GM18507 (cell line): ENCODE measurements around the gene GPR12.
"Not testable (repeated sequence)": the region's sequence is repeated elsewhere in the genome, so short reads cannot be mapped to it uniquely, and the experiment has no call there.

ENCODE experiments used
- DNase-seq: peaks from one replicate; pipeline ENCODE4 v3.0.0; 2011; ENCODE audit warnings: low read depth; ENCODE audit not compliant: insufficient read length; ENCODE audit errors: extremely low spot score
- FAIRE-seq: peaks from 2 replicates; lab custom pipeline; 2011; peaks lifted over from hg19 to GRCh38; lab: Jason Lieb, UNC

The GPR12 gene

DNA sequence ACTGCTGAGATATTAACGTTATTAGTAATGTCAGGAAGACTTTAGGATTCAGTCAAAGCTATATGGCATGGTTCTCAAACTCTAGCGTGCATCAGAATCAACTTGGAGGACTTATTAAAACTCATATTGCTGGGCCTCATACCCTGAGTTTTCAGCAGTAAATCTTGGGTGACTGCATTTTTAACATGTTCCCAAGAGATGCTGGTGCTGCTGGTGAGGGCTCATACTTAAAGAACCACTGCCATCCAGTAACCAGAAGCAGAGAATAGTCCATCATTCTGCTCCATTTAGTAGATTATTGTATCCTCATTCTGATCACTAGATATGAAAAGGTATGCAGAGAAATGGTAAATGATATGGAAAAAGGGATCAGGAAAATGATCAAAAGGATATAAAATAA lies 7.9 kb downstream of the GPR12 start:
- DNase-seq (no peak), FAIRE-seq (no peak)

DNA sequence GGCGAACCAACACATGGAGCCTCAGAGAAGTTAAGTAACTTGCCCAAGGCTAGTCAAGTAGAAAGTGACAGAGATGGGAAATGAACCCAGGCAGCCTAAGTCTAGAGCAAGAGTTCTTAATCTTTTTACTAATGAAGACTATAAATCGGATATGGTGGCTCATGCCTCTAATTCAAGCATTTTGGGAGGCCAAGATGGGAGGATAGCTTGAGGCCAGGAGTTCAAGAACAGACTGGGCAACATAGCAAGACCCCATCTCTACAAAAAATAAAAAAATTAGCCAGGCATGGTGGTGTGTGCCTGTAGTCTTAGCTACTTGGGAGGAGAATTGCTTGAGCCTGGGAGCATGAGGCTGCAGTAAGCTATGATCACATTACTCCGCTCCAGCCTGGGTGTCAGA lies 10.7 kb downstream of the GPR12 start:
- DNase-seq (no peak), FAIRE-seq (no peak)

DNA sequence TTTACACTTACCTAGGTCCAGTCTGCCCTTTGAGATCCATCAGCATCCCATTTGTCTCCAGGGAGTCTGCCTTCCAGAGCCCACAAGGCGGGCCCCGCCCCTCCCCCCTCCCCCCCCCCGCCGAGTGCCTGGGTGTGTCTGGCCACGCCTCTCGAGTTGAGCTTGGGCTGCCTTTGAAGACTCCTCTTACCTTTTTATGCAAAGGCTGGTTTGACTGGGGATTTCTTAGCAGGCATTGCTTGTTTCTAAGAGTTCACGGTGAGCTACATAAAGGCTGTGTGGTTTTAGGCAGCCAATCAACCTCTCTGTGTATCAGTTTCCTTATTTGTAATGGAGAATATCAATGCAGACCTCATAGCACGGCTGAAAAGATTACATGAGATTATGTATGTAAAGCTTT lies 11.3 kb downstream of the GPR12 start:
- no peak for DNase-seq
- no peak for FAIRE-seq

DNA sequence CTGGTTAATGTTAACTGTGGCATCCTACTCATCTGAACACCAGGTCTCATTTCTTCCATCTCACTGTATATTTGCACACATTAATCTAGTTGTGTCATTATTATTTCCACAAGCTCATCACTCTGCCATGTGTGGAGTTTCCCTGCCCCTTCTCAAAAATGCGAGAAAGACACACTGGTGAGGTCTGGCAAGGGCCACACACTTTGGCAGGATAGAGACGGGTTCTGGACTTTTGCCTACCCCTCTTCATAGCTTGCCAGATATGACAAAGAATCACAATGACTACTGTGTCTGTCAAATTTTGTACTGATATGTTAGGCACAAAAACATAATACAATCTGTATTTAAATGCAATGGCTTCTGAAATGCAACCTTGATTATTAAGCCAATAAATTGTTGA lies 12.9 kb downstream of the GPR12 start:
- no peak for FAIRE-seq
- DNase-seq: no peak

DNA sequence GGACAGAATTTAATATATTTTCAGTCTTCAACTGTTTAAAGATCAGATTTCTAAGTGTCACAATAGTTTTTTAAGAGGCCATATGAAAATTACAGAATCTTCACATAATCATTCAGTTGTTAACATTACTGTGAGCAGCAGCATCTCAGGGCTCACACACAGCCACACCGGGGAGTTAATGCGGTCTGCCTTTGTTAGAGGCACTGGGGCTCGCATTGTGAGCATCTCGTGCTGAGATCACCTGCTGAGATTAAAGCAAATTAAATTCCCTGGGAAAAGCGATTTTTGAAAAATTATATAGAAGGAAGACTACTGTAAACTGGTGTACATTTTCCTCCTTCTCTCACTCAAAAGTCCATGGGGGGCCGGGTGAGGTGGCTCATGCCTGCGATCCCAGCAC lies 16.6 kb downstream of the GPR12 start:
- FAIRE-seq: no peak
- DNase-seq: no peak

DNA sequence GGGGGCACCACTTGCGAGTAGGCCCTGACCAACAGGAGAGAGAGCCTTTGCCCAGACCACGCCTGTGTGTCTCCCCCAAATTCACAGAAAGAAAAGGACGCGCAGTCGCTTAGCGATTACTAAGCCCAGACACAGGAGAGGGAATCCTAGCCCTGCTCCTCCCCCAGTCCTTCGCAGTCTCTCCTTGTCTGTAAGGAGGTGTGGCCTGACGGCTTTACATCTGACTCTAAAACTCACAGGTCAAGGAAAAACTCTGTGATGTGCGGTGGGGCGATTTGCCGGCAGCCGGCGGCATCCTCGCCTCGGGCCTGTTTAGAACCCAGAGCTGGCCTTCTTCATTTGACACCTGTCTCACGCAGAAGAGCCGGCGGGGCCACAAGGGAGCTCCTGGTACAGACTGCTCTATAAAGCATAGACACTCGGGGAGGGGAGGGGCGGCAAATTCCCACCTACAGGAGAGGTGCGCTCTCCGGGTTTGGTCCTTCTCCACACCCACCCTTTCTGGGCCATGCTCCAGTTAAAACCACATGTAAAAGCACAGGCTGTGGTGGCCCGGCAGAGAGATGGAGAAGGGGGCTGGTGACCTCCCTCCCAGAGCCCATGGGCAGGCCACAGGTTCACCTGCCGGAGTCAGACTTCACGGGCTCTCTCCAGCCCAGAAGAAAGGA lies 17.8 kb downstream of the GPR12 start:
- DNase-seq (no peak), FAIRE-seq (no peak)

DNA sequence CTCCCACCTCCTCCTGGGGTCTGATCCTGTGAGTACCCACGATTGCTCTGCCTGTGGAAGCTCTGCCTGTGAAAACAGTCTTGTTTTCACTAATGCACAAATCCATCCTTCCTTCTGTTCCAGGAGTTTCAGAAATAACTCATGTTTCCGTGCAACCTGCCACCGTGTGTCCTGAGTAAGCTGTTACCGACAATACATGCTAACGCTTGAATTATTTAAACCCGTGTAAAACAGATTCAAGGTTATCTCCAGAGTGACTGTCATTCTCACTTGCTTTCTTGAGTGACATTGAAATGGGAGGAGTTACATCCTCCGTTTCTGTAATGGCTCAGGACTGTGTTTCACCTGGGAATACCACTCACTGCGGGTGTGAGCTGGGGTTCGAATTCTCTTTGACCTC lies 24.9 kb downstream of the GPR12 start:
- no peak for DNase-seq
- FAIRE-seq: no peak

DNA sequence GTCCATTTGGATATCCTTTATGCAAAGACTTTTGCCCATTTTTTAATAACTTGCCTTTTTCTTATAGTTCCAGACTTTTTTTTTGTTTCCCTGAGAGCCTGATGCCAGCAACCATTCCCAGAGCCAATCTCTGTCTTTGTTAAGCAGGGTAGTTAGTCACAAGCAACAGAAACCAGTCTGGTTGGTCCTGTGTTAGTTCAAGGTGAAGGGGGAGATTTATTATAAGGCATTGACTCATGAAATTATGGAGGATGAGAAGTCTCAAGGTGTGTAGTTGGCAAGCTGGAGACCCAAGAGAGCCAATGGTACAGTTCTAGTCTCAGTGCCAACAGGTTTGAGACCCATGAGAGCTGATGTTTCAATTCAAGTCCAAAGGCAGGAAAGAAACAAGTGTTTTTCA lies 33.0 kb downstream of the GPR12 start:
- DNase-seq (no peak), FAIRE-seq (no peak)

DNA sequence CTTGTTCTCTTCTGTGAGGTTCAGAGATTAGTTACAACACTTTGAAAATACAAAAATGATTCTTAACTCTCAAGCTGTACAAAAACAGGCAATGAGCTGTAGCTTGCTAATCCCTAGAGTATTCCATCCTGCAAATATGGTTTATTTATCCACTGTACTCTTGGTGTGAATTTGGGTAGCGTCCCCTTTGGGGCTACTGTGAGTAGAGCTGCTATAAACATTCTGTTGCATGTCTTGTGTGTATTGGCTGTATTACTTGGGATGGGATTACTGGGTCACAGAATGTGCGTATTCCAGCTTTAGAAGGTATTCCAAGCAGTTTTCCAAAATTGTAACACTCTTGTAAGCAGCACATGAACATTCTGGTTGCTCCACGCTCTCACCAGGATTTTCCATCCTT lies 33.5 kb downstream of the GPR12 start:
- DNase-seq: no peak
- no peak for FAIRE-seq

DNA sequence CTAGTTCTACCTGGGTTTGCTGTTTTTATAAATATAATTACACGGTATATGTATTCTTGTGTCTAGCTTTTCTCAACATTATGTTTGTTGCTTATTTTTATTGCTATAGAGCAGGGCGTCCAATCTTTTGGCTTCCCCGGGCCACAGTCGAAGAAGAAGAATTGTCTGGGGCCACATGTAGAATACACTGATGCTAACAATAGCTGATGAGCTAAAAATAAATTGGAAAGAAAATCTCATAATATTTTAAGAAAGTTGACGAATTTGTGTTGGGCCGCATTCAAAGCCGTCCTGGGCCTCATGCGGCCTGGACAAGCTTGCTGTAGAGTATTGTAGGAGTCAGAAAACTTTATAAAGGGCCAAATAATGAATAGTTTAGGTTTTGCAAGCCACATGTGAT lies 33.9 kb downstream of the GPR12 start:
- DNase-seq (no peak), FAIRE-seq (no peak)

DNA sequence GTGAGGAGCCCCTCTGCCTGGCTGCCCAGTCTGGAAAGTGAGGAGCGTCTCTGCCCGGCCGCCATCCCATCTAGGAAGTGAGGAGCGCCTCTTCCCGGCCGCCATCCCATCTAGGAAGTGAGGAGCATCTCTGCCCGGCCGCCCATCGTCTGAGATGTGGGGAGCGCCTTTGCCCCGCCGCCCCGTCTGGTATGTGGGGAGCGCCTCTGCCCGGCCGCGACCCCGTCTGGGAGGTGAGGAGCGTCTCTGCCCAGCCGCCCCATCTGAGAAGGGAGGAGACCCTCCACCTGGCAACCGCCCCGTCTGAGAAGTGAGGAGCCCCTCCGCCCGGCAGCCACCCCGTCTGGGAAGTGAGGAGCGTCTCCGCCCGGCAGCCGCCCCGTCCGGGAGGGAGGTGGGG lies 37.0 kb downstream of the GPR12 start:
- FAIRE-seq, DNase-seq: not testable (repeated sequence)

DNA sequence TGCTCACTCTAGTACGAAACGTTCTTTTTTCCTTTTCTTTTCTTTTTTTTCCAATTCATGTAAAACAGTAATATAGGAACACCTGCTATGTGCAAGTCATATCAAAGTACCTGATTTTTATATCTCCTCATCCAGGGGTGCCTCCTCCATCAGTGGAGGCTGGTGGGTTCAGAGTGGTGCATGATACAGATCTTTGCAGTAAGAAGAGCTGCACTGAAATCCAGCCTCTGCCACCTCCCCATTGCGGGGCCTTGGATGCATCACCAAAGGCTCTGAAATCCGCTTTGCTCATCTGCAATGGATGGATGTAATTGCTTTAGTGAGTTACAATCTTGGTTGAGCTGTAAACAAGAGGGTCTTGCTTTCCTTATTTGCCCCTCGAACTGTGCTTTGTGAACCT lies 38.3 kb downstream of the GPR12 start:
- FAIRE-seq: no peak

DNA sequence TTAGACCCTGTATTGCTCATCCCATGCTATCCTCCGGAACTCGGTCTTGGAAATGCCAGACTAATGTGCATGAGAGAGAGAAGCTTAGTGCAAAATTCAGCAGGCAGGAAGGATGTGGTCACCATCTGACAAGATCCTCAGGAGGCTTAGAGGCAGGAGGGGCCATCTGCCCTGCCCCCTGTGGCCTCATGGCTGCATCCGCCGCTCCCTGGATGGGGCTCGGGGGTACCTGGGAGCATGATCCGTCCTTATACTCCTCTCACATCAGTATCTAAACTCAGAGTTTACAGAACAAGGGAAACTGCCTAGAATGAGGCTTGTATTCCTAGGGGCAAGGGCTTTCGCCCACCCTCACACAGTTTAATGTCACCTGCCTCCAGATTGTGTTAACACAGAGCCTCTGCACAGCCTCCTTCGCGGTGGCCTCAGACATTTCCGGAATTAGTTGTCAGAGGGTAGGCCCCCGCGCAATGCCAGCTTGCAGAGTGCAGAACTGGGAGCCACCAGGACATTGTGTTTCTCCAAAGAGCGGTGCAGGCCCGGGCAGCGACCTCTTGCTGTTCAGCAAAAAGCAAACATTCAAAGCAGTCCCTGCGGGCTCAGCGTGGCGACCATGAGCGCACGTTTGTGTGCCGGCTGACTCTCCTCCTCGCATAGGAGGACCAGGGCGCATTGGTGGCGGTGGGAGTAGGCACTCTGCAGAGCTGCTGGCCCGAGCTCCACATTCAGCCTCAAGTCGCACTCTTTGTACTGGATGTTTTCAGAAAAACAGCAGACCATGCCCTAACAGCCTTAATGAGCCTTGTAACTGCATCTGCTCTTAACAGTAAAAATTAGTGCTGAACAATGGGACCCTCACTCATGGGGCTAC lies 39.1 kb downstream of the GPR12 start:
- FAIRE-seq (no peak), DNase-seq (no peak)

More for the DNA sequence above, 38.3 kb downstream of the GPR12 start:
- DNase-seq: no peak

DNA sequence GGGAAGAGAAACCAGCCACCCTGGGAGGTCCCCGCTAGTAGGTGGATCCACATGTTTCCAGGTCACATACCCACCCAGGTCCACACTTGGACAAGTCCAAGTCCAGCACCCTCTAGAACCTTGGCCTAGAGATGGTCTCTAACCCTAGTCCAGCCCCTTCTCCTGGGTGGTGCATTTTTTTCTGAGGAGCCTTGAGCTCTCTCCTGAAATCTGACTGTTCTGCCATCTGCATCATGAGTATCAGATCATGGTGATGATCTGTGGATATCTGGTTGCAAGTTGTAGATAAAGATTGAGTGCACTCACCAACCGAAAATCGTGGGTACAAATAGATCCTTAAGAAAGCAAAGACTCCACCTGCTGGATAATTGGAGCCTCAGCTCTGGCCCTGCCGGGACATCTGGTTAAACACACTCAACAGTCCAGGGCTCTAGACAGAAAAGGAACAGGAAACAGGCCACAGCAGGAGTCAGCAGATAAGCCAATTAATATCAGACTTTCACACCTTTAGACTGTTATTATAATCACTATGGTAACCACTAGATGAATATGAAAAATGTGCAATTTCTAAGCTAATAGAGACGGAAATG lies 41.1 kb downstream of the GPR12 start:
- FAIRE-seq: no peak
- DNase-seq: no peak

DNA sequence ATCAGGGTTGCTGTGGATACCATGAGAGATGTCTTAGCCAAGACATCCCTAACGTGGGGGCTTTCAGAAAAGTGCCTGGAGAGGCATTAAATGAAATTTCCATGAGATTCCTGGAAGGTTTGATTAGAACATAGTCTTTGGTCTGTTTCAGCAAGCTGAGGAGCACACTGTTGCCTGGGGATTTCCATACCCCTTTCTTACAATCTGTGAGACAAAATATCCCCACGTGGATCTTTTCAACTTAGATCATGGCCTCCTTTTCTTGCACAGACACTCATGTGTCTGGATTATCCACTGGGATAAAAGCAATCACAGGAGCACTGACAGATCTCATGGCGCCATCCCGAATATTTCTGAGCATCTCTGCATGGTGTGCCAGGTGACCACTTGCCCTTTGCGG lies 41.7 kb downstream of the GPR12 start:
- DNase-seq (no peak), FAIRE-seq (no peak)

DNA sequence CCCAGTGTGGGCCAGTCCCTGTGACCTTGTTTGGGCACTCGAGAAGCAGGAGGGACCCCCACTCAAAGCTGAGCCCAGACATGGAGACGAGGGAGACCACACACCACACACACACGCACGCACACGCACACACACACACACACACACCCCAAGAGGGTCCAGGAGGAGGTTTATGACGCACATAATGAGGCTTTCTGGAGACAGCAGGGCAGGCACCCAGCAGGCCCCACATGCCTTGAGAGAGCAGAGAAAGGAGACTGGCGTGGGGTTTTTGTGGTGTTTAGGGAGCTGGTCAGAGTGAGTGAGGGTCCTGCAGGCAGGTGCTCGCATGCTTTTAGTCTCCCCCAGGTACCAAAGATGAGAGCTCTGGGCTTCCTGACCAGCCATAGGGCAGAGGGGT lies 42.4 kb downstream of the GPR12 start:
- no peak for DNase-seq
- no peak for FAIRE-seq

DNA sequence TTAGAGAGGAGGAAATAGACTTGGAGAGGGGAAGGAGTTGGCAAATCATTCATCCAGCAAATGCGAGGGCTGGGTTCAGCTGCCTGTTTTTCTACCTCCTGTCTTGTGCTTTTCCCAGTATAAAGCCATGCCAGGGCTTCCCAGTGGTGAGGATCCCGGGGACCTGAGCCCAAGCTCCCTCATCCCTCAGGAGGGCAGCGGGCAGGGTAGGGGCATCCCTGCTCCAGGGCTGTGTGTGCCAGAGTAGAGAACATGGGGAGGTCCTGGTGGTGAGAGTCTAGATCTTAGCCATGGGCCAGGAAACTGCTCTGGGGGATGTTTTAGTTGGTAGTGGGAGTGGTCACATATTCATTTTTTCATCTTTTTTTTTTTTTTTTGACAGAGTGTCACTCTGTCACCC lies 43.6 kb downstream of the GPR12 start:
- no peak for FAIRE-seq
- DNase-seq: no peak

DNA sequence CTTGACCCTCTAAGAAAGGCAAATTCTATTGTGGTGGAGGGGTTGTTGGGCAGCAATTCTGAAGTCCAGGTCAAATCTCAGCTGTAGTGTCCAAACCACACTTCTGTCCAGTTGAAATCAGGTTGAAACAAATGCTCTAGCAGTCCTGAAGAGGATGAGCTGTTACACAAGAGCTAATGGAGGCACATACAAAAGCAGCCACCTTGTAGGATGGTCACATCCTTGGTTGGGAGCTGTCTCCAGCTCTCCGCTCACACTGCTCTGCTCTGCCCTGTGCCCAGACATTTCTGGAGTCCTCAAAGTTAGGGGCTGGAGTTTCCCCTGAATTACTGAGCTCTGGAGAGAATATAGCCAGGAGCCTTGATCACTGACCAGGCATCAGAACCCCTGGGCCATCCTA lies 47.2 kb downstream of the GPR12 start:
- FAIRE-seq (no peak), DNase-seq (no peak)

DNA sequence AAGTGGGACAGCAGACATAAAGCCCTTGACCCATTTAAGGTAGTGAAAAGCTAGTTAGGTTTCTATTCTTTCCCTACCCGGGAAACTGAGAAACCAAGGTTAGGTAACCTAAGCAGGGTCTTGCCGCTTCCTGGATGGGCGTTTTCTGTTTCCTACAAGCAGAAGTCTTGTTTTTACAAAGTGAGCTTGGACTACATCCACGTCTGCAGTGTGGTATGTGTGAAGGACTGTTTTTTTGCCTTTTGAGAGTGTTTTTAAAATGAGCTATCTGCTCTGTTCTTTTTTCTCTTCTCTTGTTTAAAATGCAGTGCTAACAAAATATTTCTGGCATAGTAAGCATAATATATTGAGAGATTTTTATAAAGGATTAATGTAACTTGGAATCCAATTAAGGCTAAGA lies 49.4 kb downstream of the GPR12 start:
- FAIRE-seq (no peak), DNase-seq (no peak)

DNA sequence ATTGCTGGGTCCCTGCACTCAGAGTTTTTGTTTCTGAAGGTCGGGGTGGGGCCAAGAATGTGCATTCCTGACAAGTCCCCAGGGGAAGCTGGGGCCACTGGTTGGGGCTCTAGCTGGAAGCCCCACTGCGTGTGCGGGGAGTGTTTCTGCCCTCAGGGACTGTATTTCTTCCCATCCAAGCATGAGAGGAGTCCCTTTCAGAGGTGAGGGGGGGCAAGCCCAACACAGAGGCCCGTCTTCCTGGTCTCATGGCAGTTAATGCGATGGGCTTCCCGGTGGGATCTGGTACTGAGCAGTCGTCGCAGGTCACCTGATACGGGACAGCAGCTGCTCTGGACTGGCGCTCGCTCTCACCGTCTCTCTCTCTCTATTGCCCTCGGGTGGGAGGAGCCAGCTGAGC lies 50.4 kb downstream of the GPR12 start:
- no peak for FAIRE-seq
- DNase-seq: no peak

DNA sequence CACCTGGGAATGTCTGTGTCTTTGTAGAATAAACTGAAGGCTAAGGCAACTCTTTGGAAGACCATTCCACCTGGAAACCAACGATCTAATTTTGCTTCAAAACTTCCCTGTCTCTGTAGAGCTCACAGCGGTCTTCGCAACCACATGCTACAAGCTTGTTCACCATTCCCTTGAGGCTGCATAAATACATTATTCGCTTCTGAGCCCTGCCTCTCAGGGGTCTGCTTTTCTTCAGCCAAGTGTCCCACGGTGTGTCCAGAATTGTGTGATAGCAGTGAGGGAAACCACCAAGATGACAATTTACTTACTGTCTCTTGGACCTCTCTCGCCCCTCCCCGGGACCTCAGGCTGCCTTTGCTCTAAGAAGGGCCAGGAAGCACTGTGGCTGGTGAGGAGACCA lies 51.1 kb downstream of the GPR12 start:
- no peak for FAIRE-seq

More for the DNA sequence above, 51.1 kb downstream of the GPR12 start:
- no peak for DNase-seq
